GM18867 (cell line): ENCODE measurements around the gene UNC13C.

Experiments used
- ATAC-seq: cut with Tn5 transposase; IDR thresholded peaks from one replicate; pipeline ENCODE4 v1.9.1; 2021; ENCODE audit warnings: mild to moderate bottlenecking, moderate library complexity; ENCODE audit not compliant: unreplicated experiment

The UNC13C gene

DNA sequence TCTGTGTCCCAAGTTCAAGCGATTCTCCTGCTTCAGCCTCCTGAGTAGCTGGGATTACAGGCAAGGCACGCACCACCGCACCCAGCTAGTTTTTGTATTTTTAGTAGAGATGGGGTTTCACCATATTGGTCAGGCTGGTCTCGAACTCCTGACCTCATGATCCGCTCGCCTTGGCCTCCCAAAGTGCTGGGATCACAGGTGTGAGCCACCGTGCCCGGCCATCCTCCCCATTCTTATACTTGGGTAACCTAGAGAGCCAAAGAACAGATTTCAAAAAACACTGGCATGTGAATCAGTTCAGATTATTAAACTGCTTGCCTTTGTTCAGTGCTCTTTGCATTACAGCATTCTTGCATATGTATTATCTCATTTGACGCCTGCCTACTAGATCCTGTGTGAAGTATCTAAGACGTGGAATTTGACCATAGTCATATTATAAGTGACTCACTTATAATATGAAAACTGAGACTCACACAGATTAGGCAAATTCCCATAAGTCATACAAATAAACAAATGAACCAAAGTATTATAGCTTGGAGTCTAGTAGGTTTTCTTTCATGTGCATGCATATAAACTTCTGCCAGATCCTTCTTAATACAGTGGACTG lies 123.5 kb downstream of the UNC13C start:
- no peak for ATAC-seq

DNA sequence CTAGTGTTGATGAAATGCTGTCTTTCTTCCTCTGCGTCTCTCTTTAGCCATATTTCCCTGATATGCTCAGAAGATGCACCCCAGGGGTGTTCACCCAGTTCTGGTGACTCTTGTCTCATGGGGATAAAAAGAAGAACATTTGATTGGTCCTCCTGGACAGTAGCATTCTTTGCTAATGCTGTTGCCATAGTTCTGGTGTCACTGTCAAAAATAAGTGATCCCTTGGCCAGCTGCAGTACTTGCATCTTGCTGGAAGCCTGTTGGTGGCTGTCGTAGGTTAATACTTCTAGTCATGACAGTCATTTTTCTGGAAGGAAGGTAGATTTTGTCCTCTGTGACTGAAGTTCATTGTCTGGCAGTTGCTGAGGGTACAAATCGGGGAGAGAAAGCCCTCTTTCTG lies 124.5 kb downstream of the UNC13C start:
- no peak for ATAC-seq

DNA sequence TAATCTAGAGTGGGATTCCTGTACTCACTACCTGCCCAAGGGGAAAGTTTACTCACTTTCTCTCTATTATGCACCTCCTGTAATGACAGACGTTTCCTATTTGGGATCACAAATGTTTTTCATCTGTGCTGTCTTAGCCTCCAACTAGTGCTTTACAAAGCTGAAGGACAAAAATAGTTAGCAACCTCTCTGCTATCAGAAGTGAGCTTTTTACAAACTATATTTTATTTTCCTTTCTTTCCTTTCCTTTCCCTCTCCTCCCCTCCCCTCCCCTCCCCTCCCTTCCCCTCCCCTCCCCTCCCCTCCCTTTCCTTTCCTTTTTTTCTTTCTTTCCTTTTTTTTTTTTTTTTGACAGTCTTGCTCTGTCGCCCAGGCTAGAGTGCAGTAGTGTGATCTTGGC lies 130.8 kb downstream of the UNC13C start:
- no peak for ATAC-seq

- no peak for ATAC-seq
Observed at GRCh38 chr15:54119051-54119450, 140.8 kb downstream of the UNC13C start.

GRCh38 chr15:54120949-54121463 lies 142.8 kb downstream of the UNC13C start:
- ATAC-seq, result no peak

DNA sequence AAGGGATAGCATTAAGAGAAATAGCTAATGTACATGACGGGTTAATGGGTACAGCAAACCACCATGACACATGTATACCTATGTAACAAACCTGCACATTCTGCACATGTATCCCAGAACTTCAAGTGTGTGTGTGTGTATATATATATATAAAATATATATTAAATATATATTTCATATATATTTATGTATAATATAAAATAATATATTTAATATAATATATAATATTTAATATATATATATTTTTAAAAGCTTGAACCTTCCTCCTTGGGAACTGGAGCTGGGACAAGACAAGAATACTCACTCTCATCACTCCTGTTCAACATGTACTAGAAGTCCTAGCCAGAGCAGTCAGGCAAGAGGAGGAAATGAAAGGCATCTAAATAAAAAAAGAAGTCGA lies 149.3 kb downstream of the UNC13C start:
- no peak for ATAC-seq

DNA sequence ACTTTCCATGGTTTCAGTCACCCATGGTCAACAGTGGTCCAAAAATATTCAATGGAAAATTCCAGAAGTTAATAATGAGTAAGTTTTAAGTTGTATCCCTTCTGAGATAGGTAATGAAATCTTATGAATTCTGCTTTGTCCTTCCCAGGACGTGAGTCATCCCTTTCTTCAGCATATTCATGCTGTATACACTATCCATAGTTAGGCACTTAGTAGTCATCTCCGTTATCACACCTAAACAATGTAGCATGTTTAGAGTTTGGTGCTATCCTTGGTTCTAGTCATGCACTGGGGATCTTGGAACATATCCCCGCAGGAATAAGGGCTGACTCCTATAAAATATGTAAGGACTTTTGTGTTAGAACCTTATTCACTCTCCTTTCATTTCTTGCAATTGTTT lies 153.2 kb downstream of the UNC13C start:
- no peak for ATAC-seq

- ATAC-seq, result no peak
Observed at GRCh38 chr15:54149115-54149531, 170.9 kb downstream of the UNC13C start.

DNA sequence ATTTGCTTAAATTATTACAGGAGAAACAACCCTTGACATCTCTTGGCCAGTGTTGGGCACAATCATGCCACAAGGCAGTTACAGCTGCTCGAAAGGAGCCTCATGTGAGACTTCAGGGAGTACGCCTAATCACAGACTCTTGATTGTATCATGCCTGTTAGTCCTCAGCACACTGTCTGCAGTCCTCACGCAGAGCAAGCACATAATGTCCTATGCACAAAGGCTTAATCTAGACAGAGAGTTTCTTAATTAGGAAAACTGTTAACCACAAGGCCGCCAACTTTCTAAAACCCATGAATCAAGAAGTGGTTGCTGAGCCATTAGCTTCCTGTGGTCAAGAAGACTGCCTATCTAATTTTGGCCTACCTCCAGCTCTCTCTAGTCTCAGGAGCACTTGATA lies 172.0 kb downstream of the UNC13C start:
- ATAC-seq, result peak; percentile 56

DNA sequence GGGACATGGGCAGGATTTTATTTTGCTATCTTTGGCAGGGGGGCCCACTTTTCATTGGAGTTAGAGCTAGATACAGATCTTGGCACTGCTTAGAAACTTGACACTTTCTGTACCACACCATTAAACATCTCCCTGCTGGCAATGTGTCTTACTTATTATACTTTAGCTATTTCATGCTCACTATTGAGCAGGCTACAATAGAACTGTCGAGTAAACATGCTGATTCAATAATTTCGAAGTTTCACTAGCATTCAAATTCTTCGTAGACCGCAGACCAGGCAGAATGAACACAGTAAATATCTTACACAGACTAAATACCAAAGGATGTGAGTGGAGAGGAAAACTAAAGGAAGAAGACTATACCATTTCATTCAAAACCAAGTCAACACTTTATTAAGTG lies 180.8 kb downstream of the UNC13C start:
- ATAC-seq, result no peak

- ATAC-seq, result no peak
Observed at GRCh38 chr15:54187325-54187724, 209.1 kb downstream of the UNC13C start.

GRCh38 chr15:54197995-54198394 lies 219.8 kb downstream of the UNC13C start:
- ATAC-seq, result no peak

DNA sequence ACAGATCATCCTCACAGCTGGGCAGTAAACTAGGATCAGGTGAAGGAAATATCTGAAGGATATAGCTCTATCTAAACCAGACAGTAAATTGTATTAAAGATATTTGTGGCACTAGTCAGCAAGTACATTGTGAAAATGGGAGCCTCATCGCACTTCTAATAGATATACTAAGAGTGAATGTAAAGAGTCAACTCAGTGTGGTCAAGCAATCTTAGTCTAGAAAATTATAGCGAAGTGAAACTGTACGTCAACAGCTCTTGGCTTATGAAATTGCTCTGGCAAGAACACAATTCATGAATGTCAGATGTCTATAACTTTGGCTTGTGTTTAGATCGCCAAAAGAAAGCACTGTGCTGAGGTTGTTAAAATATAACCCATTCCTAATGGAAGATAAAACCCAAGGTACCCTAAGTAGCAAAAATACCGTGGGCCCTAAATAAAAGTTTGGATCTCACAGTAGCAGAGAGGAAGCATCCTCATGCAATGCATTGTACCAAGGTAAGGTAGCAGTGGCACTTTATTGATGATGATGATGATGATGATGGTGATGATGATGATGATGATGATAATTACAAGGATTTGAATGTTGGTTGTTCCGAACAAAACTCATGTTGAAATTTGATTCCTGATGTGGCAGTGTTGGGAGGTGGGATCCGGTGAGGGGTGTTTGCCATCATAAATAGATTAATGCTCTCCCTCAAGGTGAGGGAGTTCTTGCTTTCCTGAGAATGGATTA lies 228.5 kb downstream of the UNC13C start:
- no peak for ATAC-seq

DNA sequence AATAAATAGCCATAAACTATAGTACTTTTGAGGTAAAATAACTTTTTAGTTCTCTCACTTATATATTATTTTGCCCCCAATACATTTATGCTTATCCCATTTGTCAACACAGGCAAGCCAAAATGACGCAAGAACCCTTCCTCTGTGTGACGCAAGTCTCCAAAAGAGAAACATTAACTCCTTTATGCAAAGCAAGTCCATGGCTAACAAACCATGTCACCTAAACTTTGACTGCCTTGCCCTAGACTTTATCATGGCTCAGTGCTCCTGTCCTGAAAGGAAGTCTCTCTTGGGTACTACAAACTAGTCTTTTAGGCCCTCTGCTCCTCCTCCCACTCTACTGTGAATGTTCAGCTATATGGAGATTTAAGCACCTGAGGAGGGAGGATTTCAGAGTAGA lies 230.5 kb downstream of the UNC13C start:
- no peak for ATAC-seq

DNA sequence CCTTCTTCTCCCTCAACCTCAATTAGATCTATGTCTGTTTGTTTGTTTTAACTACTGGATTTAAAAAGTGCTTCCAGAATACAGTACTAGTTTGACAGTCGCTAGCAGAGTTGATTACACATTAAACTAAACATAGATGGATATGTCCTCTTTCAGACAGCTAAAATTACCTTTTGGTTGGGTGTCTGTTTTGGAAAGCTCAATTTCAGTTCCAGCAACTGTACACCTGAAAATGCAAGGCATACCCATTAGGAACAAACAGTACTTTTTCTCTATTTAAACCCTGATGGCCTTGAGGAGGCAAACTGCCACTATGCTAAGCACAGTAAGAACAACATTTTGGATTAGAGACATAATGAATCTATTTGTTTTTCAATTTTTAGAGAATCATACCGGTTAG lies 234.4 kb downstream of the UNC13C start:
- ATAC-seq, result no peak

GRCh38 chr15:54226455-54226854 lies 248.2 kb downstream of the UNC13C start:
- no peak for ATAC-seq

- ATAC-seq, result no peak
Observed at GRCh38 chr15:54227569-54227968, 249.3 kb downstream of the UNC13C start.

- no peak for ATAC-seq
Observed at GRCh38 chr15:54250326-54250725, 272.1 kb downstream of the UNC13C start.

- ATAC-seq, result no peak
Observed at GRCh38 chr15:54256190-54256589, 277.9 kb downstream of the UNC13C start.

DNA sequence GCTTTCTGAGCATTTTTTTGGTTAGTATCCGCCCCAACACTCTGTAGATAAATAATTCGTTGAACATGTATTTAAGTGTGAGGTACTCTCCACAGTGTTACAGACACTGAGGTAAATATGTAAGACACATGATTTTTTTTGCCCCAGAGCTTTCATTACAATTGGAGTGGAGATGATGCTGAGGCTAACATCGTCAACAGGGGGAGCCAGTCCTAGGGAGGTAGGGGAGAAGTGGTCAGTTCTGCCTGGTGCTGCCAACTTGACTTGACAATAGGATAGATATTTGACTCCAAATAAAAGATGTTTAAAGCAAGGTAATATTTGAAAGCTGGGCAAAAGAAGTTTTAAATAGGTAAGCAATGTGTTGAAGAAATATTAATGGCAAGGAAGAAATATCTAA lies 295.7 kb downstream of the UNC13C start:
- no peak for ATAC-seq

DNA sequence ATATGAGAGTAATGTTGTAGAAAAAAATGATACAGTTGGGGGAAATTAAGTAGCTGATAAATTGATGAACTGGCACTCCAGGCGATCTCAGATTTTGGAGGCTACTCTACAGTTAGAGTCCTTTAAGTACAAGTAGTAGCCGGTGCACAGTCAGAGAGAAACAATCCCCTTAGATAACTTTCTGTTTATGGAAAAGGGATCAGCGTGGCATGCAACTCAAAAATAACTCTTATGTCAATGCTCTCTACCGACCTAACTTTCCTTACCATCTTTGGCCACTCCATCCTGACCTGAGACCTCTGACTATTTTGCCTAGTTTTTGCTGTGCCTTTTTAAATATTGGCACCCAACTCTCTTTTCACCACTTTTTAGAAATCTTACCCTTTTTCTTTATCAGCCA lies 299.6 kb downstream of the UNC13C start:
- no peak for ATAC-seq

GRCh38 chr15:54280726-54281125 lies 302.5 kb downstream of the UNC13C start:
- no peak for ATAC-seq
